ENCODE results near the gene DNMT3B. TPM values are rescaled to one million over a fixed set of nuclear protein-coding genes. Genes with fewer than 3 reads are reported as not detected.
"Not testable (repeated sequence)": the region's sequence is repeated elsewhere in the genome, so short reads cannot be mapped to it uniquely, and the experiment has no call there.

Gene DNMT3B
- total RNA-seq, 1 experiment from 2014 or later: 7.1 TPM

DNA sequence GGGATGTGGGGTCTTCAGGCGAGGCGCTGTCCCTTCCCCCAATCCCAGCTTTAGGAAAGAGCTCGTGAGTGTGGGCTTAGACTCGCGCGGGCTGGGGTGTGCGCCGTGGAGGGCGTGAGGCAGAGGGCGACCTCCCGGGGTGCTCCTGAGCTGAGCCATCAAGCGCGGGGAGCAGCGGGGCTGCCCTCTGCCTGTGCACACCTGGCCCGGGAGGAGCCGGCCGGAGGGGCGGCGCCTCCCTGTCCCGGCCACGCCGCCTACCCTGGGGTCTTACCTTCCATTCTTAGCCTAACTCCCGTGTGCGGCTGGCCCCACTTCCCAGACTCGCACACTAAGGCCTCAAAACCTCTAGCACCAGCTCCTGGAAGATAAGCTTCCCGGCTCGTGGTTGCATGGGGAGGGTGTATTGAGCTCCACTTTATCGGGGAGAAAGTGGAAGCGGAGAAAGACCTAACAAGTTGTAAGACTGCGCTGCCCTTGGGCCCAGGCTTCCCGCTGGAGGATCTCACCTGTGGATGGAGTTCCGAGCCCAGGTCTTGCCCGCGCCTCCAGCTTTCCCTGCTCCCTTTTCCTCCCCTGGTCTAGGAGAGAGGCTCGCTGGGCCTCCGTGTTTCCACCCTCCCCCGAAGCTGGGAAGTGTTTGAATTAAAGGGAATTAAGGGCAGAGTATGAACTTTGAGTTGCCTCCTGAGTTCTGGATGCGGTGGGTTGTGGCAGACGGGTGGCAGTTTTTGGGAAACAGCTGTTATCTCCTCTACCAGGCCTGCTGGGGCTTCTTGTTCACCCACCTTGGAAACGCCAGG, 1.2 kb downstream of the DNMT3B start:
- no peak for DNase-seq (ENCODE audit: low read depth)

- no peak for DNase-seq (ENCODE audit: low read depth)
These were observed 2.1 kb downstream of the DNMT3B start for GRCh38 chr20:32764005-32764960.

DNA sequence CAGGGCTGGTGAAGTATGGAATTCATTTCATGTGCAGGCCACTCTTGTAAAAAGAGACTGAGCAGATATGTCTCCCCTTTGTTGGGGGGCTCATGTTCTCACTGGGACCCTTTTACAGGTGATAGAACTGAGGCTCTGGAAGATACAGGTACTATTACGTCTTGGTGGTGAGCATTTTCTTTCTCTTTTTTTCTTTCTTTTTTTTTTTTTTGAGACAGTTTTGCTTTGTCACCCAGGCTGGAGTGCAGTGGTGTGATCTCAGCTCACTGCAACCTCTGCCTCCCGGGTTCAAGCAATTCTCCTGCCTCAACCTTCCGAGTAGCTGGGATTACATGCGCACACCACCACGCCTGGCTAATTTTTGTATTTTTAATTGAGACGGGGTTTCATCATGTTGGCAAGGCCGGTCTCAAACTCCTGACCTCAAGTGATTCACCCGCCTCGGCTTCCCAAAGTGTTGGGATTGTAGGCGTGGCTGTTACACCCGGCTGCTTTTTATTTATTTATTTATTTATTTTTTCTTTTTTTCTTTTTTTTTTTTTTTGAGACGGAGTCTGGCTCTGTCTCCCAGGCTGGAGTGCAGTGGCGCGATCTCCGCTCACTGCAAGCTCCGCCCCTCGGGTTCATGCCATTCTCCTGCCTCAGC, 3.2 kb downstream of the DNMT3B start:
- DNase-seq (ENCODE audit: low read depth): not testable (repeated sequence)

- DNase-seq (ENCODE audit: low read depth): no peak
These were observed 5.4 kb downstream of the DNMT3B start for GRCh38 chr20:32767418-32768198.

GRCh38 chr20:32772046-32772445, 9.9 kb downstream of the DNMT3B start:
- no peak for DNase-seq (ENCODE audit: low read depth)

GRCh38 chr20:32773223-32773622, 11.0 kb downstream of the DNMT3B start:
- no peak for DNase-seq (ENCODE audit: low read depth)

GRCh38 chr20:32773855-32774254, 11.7 kb downstream of the DNMT3B start:
- DNase-seq (ENCODE audit: low read depth): no peak

DNA sequence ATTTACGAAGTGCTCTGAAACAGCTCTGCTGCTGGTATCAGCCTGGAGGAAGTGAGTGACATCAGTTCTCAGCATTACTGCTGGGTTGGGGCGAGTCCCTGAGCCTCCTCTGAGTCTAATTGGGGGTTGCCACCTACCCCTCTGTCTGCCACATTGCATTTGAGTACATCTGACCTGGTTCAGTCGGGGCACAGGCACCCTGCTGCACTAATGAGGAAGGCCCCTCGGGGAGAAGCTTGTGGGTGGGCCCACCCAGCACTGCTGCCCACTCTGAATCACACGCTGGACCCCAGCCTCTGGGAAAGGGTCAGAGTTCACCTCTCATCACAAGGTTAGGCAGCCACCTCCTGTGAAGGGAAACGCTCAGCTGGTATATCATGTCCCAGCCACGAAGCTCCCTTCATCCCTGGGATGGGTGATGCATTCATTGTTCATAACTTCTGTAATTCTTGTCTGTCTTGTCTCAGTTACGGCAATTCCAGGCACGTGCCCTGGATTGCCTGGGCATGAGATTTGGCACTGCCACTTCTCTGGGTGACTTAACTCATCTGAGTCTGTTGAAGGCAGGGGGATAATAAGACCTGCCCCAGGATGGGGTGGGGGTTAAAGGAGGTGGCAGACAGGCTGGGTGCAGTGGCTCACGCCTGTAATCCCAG, 13.3 kb downstream of the DNMT3B start:
- DNase-seq (ENCODE audit: low read depth): no peak

DNA sequence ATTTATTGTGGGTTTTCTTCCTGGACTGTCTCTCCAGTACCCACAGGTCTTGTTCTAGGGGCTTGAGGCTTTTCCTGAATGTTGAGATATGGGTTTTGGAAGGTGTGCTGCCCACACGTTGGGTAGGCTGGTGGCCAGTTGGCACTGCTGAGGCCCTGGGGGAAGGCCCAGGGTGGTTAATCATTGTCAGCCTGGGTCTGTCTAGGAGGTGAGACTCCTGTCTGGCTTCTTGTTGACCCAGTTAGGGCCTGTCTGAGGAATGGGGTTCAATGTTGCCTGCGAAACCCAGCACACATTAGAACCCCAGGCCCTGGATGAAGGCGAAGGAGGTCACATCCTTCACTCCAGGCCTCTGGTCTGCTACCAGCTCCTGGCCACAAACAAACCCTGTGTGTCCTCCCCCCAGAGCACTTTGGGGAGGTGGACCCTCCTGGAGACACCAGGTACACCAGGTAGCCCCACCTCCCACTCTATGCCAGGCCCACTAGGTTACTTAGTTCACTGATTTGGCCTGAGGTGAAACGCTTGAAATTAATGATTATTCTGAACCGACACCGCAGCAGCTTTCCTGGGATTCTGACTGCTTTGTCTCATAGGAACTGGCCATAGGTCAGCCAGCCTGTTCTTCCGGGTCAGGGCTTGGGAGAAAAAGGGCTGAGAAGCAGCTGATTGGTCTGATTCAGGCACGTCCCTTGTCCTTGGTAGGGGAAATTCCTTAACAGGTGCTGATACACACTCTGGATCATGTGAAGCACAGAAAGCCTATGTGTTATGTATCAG, 15.2 kb downstream of the DNMT3B start:
- peak; percentile 44 for DNase-seq (ENCODE audit: low read depth)

DNA sequence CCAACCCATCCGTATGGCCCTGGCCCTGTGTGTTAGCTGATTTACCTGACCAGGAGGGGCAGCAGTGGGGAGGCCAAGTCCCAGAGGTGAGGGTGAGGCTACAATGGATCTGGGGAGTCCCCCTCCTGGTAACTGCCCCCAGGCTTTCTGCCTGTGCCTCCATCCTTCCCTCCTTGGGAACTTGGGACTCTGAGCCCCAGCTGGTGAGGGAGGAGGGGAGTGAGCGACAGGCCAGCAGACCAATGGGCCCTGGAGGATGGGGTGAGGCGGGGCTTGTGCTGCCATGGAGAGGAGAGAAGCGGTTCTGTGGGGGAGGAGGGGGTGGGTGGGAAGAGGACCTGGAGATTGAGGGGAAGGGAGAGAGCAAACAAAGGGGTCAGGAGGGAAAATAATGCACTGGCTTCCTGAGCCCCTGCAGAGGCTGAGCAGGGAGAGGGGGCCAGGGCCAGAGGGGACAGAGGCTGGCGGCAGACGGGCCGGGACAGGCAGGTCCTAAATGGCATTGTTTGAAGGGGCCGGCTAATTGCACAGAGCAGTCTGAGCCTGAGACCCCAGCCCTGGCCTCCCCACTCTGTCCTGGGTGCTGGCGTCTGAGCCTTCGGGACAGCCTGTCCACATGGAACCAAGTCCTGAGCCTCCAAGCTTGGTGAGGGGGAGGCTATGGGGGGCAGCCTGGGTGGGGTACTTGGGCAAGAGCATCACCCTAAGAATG, 17.5 kb downstream of the DNMT3B start:
- DNase-seq (ENCODE audit: low read depth): no peak

GRCh38 chr20:32780278-32780677, 18.1 kb downstream of the DNMT3B start:
- no peak for DNase-seq (ENCODE audit: low read depth)

GRCh38 chr20:32780749-32781655, 18.8 kb downstream of the DNMT3B start:
- no peak for DNase-seq (ENCODE audit: low read depth)

DNA sequence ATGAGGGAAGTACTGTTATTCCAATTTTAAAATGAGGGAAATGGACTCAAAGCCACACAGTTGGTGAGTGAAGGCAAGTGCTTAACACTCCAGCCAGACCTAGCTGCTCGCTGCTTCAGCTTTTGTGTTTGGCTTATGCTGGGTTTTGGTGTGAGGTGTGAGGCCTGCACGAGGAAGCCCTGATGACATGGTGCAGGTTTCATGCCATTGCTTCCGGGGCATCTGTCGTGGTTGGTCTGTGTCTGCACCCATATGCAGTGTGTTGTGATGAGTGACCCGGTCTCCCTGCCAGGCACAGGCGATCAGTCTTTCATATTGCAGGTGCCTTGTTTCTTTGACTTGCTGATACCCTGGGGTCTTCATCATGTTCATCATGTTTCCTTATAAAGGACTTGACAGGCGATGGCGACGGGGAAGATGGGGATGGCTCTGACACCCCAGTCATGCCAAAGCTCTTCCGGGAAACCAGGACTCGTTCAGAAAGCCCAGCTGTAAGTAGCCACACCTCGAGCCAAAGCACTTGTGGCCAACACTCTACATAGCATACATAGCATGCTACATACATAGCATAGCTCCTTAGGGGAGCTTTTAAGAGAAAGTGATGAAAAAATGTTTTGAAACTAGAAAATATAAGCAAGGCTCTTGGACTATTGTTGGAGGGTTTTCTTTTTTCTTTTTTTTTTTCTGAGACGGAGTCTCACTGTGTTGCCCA, 22.3 kb downstream of the DNMT3B start:
- DNase-seq (ENCODE audit: low read depth): no peak

DNA sequence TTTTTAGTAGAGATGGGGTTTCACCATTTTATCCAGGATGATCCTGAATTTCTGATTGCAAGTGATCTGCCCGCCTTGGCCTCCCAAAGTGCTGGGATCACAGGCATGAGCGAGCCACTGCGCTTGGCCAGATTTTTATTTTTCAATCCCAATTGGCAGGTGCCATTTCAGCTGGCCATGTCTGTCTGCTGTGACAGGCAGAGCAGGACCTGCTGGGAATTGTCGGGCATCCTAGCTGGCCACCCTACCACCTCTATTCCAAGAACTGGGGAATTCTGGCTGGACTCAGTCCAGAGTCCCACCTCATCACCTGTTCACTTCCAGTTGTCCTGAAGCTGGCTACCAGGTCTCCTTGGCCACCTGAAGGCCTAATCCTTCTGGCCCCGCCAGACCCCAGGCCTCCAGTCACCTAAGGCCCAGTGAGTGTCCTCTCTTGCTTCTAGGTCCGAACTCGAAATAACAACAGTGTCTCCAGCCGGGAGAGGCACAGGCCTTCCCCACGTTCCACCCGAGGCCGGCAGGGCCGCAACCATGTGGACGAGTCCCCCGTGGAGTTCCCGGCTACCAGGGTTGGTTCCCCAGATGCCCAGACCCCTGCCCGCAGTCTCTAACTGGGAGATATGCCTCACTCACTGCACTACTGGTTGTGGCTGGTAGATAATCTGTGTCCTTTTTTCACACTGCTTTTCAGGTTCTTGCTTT, 24.0 kb downstream of the DNMT3B start:
- no peak for DNase-seq (ENCODE audit: low read depth)

GRCh38 chr20:32787168-32787567, 25.0 kb downstream of the DNMT3B start:
- no peak for DNase-seq (ENCODE audit: low read depth)

DNA sequence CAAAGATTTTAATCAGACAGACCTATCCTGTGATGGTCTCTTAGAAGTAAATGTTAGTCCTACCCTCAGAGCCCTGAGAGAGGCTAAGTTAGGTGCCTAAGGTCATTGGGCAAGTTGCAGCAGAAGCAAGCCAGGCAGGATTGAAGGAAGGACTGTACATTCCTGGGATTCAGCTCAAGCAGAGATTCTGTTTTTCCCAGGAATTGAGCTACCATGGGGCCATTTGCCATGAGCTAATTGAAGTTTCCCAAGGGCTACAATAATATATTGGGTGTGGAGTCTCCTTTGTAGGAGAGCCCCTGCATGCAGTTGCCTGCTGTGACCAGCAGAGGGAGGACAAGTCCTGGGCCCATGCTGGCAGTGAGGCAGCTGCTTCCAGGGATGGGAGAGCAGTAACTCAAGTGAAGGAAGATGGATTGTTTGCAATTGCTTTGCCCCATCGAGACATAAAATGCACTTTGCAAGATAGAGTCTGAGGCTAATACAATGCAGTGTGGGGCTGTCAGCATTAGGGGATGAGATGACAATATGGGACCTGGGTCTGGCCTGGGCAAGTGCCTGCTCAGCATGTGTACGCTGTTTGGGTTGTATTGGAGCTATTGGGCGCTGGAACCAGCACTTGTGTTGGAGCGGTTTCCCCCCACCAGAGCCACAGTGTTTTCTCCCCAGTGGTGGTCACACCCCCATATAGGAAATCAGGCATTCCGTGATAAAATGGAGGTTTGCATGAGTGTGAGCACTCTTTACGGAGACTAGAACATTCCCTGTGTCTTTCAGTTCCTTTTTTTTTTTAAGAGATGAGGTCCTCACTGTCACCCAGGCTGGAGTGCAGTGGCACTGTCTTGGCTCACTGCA, 27.9 kb downstream of the DNMT3B start:
- peak; percentile 65 for DNase-seq (ENCODE audit: low read depth)
